Gastroesophageal sphincter (tissue), 3 donors: Measurements from ENCODE around the gene IFI16.

Experiments used
- POLR2A ChIP-seq, 2 donors: fragments of 450-650 bp; IDR thresholded peaks; one replicate each; pipeline ENCODE4 v1.6.1; 2017; ENCODE audit warnings: antibody characterized with exemption in 2 of 2, mild to moderate bottlenecking in 2 of 2, moderate library complexity in 1 of 2
- POLR2AphosphoS5 ChIP-seq: sonication (generic); formaldehyde crosslinking; IDR thresholded peaks from one replicate; pipeline ENCODE4 v1.6.1; 2017; ENCODE audit warnings: antibody characterized with exemption
- TF ChIP-seq, protein P1 (sequence below), 4 experiments: fragments of 200-600 bp in 2 of 4; fragments of 450-650 bp in 2 of 4; sonication (generic) in 1 of 4; IDR thresholded peaks; one replicate each; pipeline ENCODE4 v1.5.1; 2017 to 2019; ENCODE audit warnings: antibody characterized with exemption in 4 of 4, mild to moderate bottlenecking in 2 of 4, moderate library complexity in 2 of 4

DNA sequence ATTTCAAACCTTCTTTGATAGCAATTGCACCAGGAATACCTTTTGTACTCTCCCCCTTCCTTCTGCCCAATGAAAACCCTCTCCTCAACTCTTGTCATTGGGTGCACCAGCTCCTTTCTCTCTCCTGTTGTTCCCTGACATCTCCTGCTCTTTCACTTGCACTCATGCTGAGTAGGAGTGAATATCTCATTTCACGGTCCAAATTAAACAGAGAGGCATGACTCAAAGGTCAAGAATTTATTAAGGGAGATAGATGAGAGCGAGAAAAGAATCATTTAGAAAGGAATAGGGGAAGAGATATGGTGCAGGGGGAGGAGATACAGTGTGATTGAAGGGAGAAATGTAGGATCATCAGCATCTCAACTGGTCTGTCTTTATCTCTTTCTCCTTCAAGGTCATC lies 44.7 kb downstream of the IFI16 start:
- TF ChIP-seq, protein P1, sequence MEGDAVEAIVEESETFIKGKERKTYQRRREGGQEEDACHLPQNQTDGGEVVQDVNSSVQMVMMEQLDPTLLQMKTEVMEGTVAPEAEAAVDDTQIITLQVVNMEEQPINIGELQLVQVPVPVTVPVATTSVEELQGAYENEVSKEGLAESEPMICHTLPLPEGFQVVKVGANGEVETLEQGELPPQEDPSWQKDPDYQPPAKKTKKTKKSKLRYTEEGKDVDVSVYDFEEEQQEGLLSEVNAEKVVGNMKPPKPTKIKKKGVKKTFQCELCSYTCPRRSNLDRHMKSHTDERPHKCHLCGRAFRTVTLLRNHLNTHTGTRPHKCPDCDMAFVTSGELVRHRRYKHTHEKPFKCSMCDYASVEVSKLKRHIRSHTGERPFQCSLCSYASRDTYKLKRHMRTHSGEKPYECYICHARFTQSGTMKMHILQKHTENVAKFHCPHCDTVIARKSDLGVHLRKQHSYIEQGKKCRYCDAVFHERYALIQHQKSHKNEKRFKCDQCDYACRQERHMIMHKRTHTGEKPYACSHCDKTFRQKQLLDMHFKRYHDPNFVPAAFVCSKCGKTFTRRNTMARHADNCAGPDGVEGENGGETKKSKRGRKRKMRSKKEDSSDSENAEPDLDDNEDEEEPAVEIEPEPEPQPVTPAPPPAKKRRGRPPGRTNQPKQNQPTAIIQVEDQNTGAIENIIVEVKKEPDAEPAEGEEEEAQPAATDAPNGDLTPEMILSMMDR (IDR thresholded peaks at IDR 0.05): no peak
- TF ChIP-seq POLR2A (IDR thresholded peaks at IDR 0.05): no peak
- no peak for TF ChIP-seq POLR2AphosphoS5
